GM12872 (cell line): ENCODE measurements around the gene DMXL2.

ENCODE experiments used
- TF ChIP-seq, protein P1 (sequence below): IDR thresholded peaks from 3 replicates; pipeline ENCODE4 v1.5.1; 2011; ENCODE audit warnings: low read depth, mild to moderate bottlenecking, low read length, moderate library complexity; ENCODE audit not compliant: insufficient read depth

Gene DMXL2

DNA sequence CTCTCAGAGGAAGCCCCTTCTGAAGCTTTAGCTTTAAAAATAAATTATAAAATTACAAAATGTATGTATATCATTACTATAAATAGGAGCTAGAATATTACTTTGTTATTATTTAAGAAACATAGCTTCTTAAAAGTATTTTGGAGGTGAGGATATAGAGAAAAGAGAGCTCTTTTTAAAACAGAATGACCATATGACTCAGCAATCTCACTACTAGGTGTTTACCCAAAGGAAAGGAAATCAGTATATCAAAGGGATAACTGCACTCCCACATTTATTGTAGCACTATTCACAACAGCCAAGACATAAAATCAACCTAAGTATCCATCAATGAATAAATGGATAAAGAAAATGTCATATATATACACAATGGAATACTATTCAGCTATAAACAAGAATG is 119.6 kb downstream of the DMXL2 start:
- TF ChIP-seq, protein P1, sequence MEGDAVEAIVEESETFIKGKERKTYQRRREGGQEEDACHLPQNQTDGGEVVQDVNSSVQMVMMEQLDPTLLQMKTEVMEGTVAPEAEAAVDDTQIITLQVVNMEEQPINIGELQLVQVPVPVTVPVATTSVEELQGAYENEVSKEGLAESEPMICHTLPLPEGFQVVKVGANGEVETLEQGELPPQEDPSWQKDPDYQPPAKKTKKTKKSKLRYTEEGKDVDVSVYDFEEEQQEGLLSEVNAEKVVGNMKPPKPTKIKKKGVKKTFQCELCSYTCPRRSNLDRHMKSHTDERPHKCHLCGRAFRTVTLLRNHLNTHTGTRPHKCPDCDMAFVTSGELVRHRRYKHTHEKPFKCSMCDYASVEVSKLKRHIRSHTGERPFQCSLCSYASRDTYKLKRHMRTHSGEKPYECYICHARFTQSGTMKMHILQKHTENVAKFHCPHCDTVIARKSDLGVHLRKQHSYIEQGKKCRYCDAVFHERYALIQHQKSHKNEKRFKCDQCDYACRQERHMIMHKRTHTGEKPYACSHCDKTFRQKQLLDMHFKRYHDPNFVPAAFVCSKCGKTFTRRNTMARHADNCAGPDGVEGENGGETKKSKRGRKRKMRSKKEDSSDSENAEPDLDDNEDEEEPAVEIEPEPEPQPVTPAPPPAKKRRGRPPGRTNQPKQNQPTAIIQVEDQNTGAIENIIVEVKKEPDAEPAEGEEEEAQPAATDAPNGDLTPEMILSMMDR, result no peak

GRCh38 chr15:51499379-51499976 is 123.1 kb downstream of the DMXL2 start:
- TF ChIP-seq, protein P1, result peak; percentile 80

GRCh38 chr15:51497806-51498205 is 124.8 kb downstream of the DMXL2 start:
- TF ChIP-seq, protein P1, result no peak

DNA sequence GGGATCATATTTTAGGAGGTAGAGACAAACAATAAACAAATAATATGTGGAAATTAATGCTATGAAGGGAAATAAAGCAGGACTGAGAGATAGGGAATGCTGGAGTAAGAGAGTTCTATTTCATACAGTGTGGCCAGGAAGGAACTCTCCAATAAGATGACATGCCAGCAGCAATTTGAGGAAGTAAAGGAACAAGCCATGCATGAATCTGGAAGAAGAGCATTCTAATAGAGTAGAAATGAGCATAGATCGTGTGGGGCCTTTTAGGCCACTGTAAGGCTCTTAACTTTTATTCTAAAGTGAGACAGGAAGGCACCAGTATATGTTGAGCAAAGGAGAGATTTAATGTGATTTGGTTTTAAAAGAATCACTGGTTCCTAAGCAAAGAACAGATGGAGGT is 126.3 kb downstream of the DMXL2 start:
- TF ChIP-seq, protein P1, result no peak

GRCh38 chr15:51494411-51495314 is 127.9 kb downstream of the DMXL2 start:
- TF ChIP-seq, protein P1, result no peak

DNA sequence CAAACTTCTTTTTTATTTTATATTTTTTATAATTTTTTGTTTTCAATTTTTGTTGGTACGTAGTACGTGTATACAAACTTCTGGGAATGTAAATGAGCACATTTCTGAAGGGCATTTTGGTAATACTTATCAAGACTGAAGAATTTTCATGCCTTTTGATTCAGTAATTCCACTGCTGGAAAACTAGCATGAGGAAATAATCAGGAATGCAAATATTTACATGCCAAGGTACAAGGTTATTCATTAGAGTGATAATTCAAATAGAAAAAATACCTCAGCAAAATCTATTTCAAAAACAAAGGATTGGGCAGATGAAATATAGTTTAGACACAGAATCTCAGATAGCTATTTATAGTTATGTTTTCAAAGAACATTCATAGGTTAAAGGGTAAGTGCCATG is 128.7 kb downstream of the DMXL2 start:
- TF ChIP-seq, protein P1, result no peak

GRCh38 chr15:51492528-51492927 is 130.0 kb downstream of the DMXL2 start:
- TF ChIP-seq, protein P1, result no peak
